Activated CD4-positive, alpha-beta T cell treated with anti-CD3 and anti-CD28 coated beads, Interleukin-2, amount 10 ng/mL, durations not matched to agents 7 days and 5 days (primary cell): ENCODE data around the gene NAV2. TPM values are rescaled to one million over a fixed set of nuclear protein-coding genes. Genes with fewer than 3 reads are reported as not detected.

ENCODE experiments used
- CTCF ChIA-PET: fragments of 350-600 bp; sonication (Branson Sonifier 250); formaldehyde crosslinking; loops from one replicate; lab custom pipeline; 2021; ENCODE audit warnings: antibody characterized with exemption; lab: Charles Lee
- POLR2A ChIA-PET: fragments of 350-600 bp; sonication (Branson Sonifier 250); formaldehyde crosslinking; loops from one replicate; lab custom pipeline; 2021; ENCODE audit warnings: antibody characterized with exemption; lab: Charles Lee
- DNase-seq: peaks from one replicate; pipeline ENCODE4 v3.0.0-alpha.2; 2020
- H3K27ac Mint-ChIP-seq: one replicate; pipeline ENCODE4 v1.8.0; 2021; ENCODE audit warnings: mild to moderate bottlenecking, moderate library complexity, mixed read lengths
- H3K27me3 Mint-ChIP-seq: one replicate; pipeline ENCODE4 v1.8.0; 2021; ENCODE audit warnings: mixed read lengths
- H3K36me3 Mint-ChIP-seq: one replicate; pipeline ENCODE4 v1.8.0; 2021; ENCODE audit warnings: low read depth, mixed read lengths
- H3K4me1 Mint-ChIP-seq: one replicate; pipeline ENCODE4 v1.8.0; 2021; ENCODE audit warnings: mixed read lengths
- H3K4me3 Mint-ChIP-seq: one replicate; pipeline ENCODE4 v1.8.0; 2021; ENCODE audit warnings: mild to moderate bottlenecking, moderate library complexity, mixed read lengths
- H3K9me3 Mint-ChIP-seq: one replicate; pipeline ENCODE4 v1.8.0; 2021; ENCODE audit warnings: mixed read lengths
- total RNA-seq, 2 experiments: library from RNA; stranded (reverse); gene quantifications; one replicate each; pipeline ENCODE4 v1.2.3, GENCODE V29; 2021

NAV2 gene
- total RNA-seq, 2 experiments from 2014 or later, result 0.29 to 1.1 TPM

DNA sequence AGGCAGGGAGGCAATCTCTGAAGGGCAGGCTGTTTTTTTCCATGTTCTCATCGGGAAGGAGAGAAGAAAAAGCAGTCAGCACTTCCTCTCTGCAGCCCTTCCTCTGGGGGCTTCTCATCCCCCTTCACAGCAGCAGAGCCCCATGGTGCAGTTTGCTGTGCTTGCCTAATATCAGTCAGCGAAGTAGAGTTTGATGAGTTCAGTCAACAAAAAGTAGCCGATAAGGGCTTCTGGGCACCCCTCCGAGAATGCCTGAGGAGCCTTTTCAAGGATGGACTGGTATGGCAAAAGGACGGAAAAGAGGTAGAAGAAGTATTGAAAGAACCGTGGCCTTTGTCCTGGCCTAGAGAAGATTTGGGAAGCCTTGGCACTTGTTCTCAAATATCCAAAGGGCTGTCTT lies 55.6 kb downstream of the NAV2 start:
- no peak for DNase-seq
- H3K36me3 Mint-ChIP-seq, result no peaks in the 10 kb centered on the region
- peaks cover 22% of the 10 kb centered on the region for H3K27me3 Mint-ChIP-seq
- no peaks in the 10 kb centered on the region for H3K9me3 Mint-ChIP-seq
- CTCF ChIA-PET, result no interaction called here
- H3K27ac Mint-ChIP-seq, result no peak overlapping the region
- peaks cover 2% of the 10 kb centered on the region for H3K4me1 Mint-ChIP-seq
- POLR2A ChIA-PET, result no interaction called here
- no peak overlapping the region for H3K4me3 Mint-ChIP-seq

DNA sequence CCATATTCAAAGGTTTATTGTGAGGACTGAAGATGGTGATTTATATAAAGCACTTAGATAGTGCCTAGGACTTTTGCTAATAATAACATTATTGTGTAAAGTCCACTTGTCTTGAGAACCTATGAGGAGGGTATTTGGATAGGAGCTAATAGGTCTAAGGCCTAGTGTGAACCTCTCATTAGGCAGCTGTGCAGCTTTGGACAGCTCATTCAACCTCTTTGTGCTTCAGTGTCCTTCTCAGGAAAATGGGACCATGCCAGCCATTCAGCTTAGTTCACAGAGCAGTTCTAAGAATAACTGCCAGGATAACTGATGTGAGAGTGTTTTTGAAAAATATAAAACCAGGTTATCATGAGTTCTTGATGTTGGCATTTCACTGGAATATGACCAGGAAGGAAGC lies 56.2 kb downstream of the NAV2 start:
- H3K4me1 Mint-ChIP-seq, result peaks cover 2% of the 10 kb centered on the region

GRCh38 chr11:19769820-19770219 lies 57.2 kb downstream of the NAV2 start:
- Mint-ChIP-seq H3K27ac (no peak overlapping the region), H3K9me3 (no peaks in the 10 kb centered on the region), H3K4me1 (peaks cover 2% of the 10 kb centered on the region), H3K27me3 (peaks cover 23% of the 10 kb centered on the region), H3K36me3 (no peaks in the 10 kb centered on the region), H3K4me3 (no peak overlapping the region)
- ChIA-PET CTCF (no interaction called here), POLR2A (no interaction called here)
- DNase-seq, result no peak

More for the DNA sequence above, 56.2 kb downstream of the NAV2 start:
- peaks cover 23% of the 10 kb centered on the region for H3K27me3 Mint-ChIP-seq
- H3K4me3 Mint-ChIP-seq, result no peak overlapping the region
- POLR2A ChIA-PET, result no interaction called here
- H3K9me3 Mint-ChIP-seq, result no peaks in the 10 kb centered on the region
- H3K27ac Mint-ChIP-seq, result no peak overlapping the region
- DNase-seq, result no peak
- H3K36me3 Mint-ChIP-seq, result no peaks in the 10 kb centered on the region
- CTCF ChIA-PET, result no interaction called here

GRCh38 chr11:19770277-19770676 lies 57.6 kb downstream of the NAV2 start:
- no peak overlapping the region for H3K27ac Mint-ChIP-seq
- peaks cover 23% of the 10 kb centered on the region for H3K27me3 Mint-ChIP-seq
- peaks cover 2% of the 10 kb centered on the region for H3K4me1 Mint-ChIP-seq
- POLR2A ChIA-PET, result no interaction called here
- no peak overlapping the region for H3K4me3 Mint-ChIP-seq
- DNase-seq, result no peak
- H3K36me3 Mint-ChIP-seq, result no peaks in the 10 kb centered on the region
- no peaks in the 10 kb centered on the region for H3K9me3 Mint-ChIP-seq
- CTCF ChIA-PET, result interaction anchor here (0.7 kb wide), 1 partner anchor 27 kb away, joined by 3 read pairs; no protein-coding TSS in a partner anchor

GRCh38 chr11:19771463-19771862 lies 58.8 kb downstream of the NAV2 start:
- ChIA-PET POLR2A (no interaction called here), CTCF (no interaction called here)
- no peak overlapping the region for H3K4me3 Mint-ChIP-seq
- DNase-seq, result no peak
- H3K27me3 Mint-ChIP-seq, result peaks cover 29% of the 10 kb centered on the region
- no peaks in the 10 kb centered on the region for H3K36me3 Mint-ChIP-seq
- no peak overlapping the region for H3K27ac Mint-ChIP-seq
- peaks cover 4% of the 10 kb centered on the region for H3K4me1 Mint-ChIP-seq
- no peaks in the 10 kb centered on the region for H3K9me3 Mint-ChIP-seq

GRCh38 chr11:19772480-19772879 lies 59.8 kb downstream of the NAV2 start:
- no peak overlapping the region for H3K4me3 Mint-ChIP-seq
- peaks cover 4% of the 10 kb centered on the region for H3K4me1 Mint-ChIP-seq
- no peak for DNase-seq
- POLR2A ChIA-PET, result no interaction called here
- H3K27me3 Mint-ChIP-seq, result peaks cover 35% of the 10 kb centered on the region
- H3K9me3 Mint-ChIP-seq, result no peaks in the 10 kb centered on the region
- CTCF ChIA-PET, result interaction anchor here (1.3 kb wide), 1 partner anchor 15 kb away, joined by 3 read pairs; no protein-coding TSS in a partner anchor
- H3K27ac Mint-ChIP-seq, result no peak overlapping the region
- H3K36me3 Mint-ChIP-seq, result no peaks in the 10 kb centered on the region

DNA sequence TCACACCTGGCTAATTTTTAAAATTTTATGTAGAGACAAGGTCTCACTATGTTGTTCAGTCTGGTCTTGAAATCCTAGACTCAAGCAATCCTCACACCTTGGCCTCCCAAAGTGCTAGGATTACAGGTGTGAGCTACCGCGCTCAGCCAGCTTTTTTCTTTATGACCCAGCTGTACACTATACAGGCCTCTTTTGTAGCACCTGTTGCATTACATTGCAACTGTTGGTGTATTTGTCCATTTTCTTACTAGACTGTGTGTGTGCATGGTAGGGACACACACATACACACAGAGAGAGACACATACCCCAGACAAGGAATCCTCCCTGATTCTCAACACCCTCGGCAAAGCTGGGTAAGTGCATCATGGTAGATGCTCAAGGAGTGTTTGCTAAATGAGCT lies 61.7 kb downstream of the NAV2 start:
- ChIA-PET POLR2A (no interaction called here), CTCF (interaction anchor here (0.6 to 1.4 kb wide), 2 partner anchors 12 to 693 kb away, joined by 3 read pairs; no protein-coding TSS in a partner anchor)
- H3K4me1 Mint-ChIP-seq, result peaks cover 4% of the 10 kb centered on the region
- no peak overlapping the region for H3K4me3 Mint-ChIP-seq
- H3K9me3 Mint-ChIP-seq, result no peaks in the 10 kb centered on the region
- H3K27ac Mint-ChIP-seq, result no peak overlapping the region
- DNase-seq, result no peak
- H3K27me3 Mint-ChIP-seq, result peaks cover 53% of the 10 kb centered on the region
- H3K36me3 Mint-ChIP-seq, result no peaks in the 10 kb centered on the region

- peaks cover 2% of the 10 kb centered on the region for H3K4me1 Mint-ChIP-seq
- H3K36me3 Mint-ChIP-seq, result no peaks in the 10 kb centered on the region
- ChIA-PET CTCF (interaction anchor here (0.6 to 2.0 kb wide), 2 partner anchors 20 to 694 kb away, joined by 3 to 4 read pairs; no protein-coding TSS in a partner anchor), POLR2A (no interaction called here)
- H3K9me3 Mint-ChIP-seq, result no peaks in the 10 kb centered on the region
- H3K27ac Mint-ChIP-seq, result no peak overlapping the region
- H3K27me3 Mint-ChIP-seq, result peaks cover 60% of the 10 kb centered on the region
- DNase-seq, result no peak
- no peak overlapping the region for H3K4me3 Mint-ChIP-seq
Observed at GRCh38 chr11:19774817-19775580, 62.4 kb downstream of the NAV2 start.

- H3K27ac Mint-ChIP-seq, result no peak overlapping the region
- H3K9me3 Mint-ChIP-seq, result no peaks in the 10 kb centered on the region
- H3K4me3 Mint-ChIP-seq, result no peak overlapping the region
- DNase-seq, result no peak
- H3K27me3 Mint-ChIP-seq, result peaks cover 64% of the 10 kb centered on the region
- ChIA-PET POLR2A (no interaction called here), CTCF (interaction anchor here (2.0 kb wide), 1 partner anchor 19 kb away, joined by 4 read pairs; no protein-coding TSS in a partner anchor)
- H3K4me1 Mint-ChIP-seq, result peaks cover 2% of the 10 kb centered on the region
- no peaks in the 10 kb centered on the region for H3K36me3 Mint-ChIP-seq
Observed at GRCh38 chr11:19775622-19776021, 63.0 kb downstream of the NAV2 start.

DNA sequence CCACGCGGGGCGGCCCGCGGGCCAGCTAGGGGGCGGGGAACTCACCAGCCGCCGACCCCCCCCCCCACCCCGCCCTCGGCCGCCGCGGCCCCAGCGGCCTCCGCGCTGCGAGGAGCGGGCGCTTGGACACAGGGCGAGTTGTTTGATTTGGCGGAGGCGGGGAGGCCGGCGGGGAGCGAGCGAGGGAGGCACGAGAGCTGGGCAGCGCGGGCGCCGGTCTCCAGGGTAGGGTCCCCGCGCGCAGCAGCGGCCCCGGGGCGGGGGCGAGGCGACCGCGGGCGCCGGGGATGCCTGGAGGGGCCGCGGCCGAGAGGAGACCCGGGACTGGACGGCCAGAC lies 64.4 kb downstream of the NAV2 start:
- H3K4me1 Mint-ChIP-seq, result peaks cover 2% of the 10 kb centered on the region
- CTCF ChIA-PET, result no interaction called here
- no peak overlapping the region for H3K4me3 Mint-ChIP-seq

DNA sequence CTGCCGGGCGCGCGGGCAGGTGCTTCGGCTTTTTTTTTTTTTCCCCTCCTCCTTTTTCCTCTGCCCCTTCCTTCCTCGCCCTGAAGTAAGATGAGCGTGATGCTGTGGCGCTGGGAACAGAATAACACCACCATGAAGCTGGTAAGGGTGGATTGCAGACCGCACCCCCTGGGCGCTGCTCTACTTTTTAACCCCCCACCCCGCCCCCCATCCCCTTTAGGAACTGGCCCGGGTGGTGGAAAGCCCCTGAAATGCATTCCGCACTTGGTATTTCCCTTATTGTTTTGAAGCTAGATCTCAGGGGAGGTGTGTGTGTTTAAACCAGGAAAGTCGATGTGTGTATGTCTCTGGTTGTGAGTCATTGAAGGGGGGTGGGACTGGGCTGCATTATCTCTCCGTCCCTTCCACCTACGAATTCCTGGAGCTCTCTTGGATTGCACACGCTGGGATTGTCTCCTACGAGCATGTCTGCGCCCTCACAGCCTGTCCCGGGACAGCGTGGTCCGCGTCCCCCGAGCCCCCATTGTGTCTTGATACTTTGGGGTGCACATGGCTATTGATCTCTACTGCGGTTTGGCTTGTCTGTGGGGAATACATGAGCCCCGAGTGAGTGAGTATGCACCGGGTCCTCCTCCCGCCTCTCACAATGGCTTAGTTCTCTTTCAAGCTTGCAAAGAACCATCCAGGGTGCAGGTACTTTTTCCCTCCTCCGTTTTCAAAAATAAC lies 64.9 kb downstream of the NAV2 start:
- POLR2A ChIA-PET, result no interaction called here
- DNase-seq, result no peak
- CTCF ChIA-PET, result no interaction called here
- Mint-ChIP-seq H3K27me3 (peaks cover 67% of the 10 kb centered on the region), H3K4me3 (no peak overlapping the region), H3K9me3 (no peaks in the 10 kb centered on the region), H3K27ac (no peak overlapping the region), H3K4me1 (peaks cover 2% of the 10 kb centered on the region), H3K36me3 (no peaks in the 10 kb centered on the region)

More for the DNA sequence above, 64.4 kb downstream of the NAV2 start:
- Mint-ChIP-seq H3K36me3 (no peaks in the 10 kb centered on the region), H3K27ac (no peak overlapping the region), H3K9me3 (no peaks in the 10 kb centered on the region), H3K27me3 (peaks cover 67% of the 10 kb centered on the region)
- POLR2A ChIA-PET, result no interaction called here
- DNase-seq, result no peak

DNA sequence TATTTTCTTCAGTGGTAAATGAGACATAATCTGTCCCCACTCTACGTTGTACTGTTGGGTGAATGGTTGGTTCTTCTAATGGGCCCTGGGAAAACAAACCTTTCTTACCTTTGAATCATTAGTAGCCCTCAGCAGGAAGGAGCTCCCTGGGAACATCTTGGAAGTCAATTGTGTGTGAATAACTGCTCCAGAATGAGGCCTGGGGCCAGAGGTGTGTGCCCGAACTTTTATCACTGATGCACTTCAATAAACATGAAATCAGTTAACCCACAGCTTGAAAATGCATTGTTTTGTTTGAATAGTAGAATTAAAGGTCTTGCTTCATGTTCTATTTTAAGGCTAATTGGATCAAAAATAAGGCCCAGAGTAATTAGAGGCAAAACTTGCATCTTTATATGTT lies 67.1 kb downstream of the NAV2 start:
- CTCF ChIA-PET, result interaction anchor here (1.3 kb wide), 1 partner anchor 37 kb away, joined by 3 read pairs; no protein-coding TSS in a partner anchor

GRCh38 chr11:19781351-19781750 lies 68.7 kb downstream of the NAV2 start:
- POLR2A ChIA-PET, result no interaction called here

More for the DNA sequence above, 67.1 kb downstream of the NAV2 start:
- POLR2A ChIA-PET, result no interaction called here
- H3K4me1 Mint-ChIP-seq, result peaks cover 2% of the 10 kb centered on the region
- no peak overlapping the region for H3K4me3 Mint-ChIP-seq
- H3K27ac Mint-ChIP-seq, result no peak overlapping the region
- no peaks in the 10 kb centered on the region for H3K9me3 Mint-ChIP-seq
- DNase-seq, result no peak
- peaks cover 60% of the 10 kb centered on the region for H3K27me3 Mint-ChIP-seq
- H3K36me3 Mint-ChIP-seq, result no peaks in the 10 kb centered on the region

More at GRCh38 chr11:19781351-19781750, 68.7 kb downstream of the NAV2 start:
- no peaks in the 10 kb centered on the region for H3K9me3 Mint-ChIP-seq
- no peak overlapping the region for H3K4me3 Mint-ChIP-seq
- no peak overlapping the region for H3K27ac Mint-ChIP-seq
- no peaks in the 10 kb centered on the region for H3K36me3 Mint-ChIP-seq
- DNase-seq, result no peak
- CTCF ChIA-PET, result interaction anchor here (0.5 to 1.3 kb wide), 2 partner anchors 39 to 199 kb away, joined by 3 to 4 read pairs; no protein-coding TSS in a partner anchor
- no peaks in the 10 kb centered on the region for H3K4me1 Mint-ChIP-seq
- H3K27me3 Mint-ChIP-seq, result peaks cover 51% of the 10 kb centered on the region
